ENCODE data around the gene USP43.

USP43 gene

GRCh38 chr17:9676820-9677310 is 31.5 kb downstream of the USP43 start:
- no peak for DNase-seq
- TF ChIP-seq GATA1 (IDR thresholded peaks at IDR 0.05; ENCODE audit: low read depth, low read length) (no peak), POLR2A (IDR thresholded peaks at IDR 0.05; ENCODE audit: low read length) (no peak)

GRCh38 chr17:9677411-9677810 is 32.1 kb downstream of the USP43 start:
- no peak for DNase-seq
- TF ChIP-seq GATA1 (IDR thresholded peaks at IDR 0.05; ENCODE audit: low read depth, low read length), result no peak
- TF ChIP-seq POLR2A (IDR thresholded peaks at IDR 0.05; ENCODE audit: low read length), result no peak

DNA sequence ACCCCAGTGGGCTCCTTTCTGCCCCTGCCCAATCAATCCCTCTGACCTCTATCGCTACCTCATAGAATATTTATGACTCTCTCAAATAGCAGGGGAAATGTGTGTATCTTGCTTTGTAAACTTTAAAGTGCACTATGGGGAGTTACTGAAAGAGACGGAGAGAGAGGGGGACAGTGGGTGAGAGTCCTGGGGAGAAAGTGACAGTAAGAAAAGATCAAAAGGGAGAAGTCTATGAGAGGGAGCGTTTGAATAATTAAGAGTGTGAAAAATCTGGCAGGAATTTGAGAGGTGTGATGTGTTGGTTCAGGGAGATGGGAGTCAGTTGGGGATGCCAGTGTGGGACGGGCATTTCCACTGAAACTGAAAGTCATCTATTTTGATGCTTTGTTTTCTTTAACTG is 32.6 kb downstream of the USP43 start:
- TF ChIP-seq GATA1 (IDR thresholded peaks at IDR 0.05; ENCODE audit: low read depth, low read length) (no peak), POLR2A (IDR thresholded peaks at IDR 0.05; ENCODE audit: low read length) (no peak)
- DNase-seq, result no peak

- TF ChIP-seq POLR2A (IDR thresholded peaks at IDR 0.05; ENCODE audit: low read length), result no peak
- TF ChIP-seq GATA1 (IDR thresholded peaks at IDR 0.05; ENCODE audit: low read depth, low read length), result no peak
- no peak for DNase-seq
These were observed 39.8 kb downstream of the USP43 start for GRCh38 chr17:9684955-9685621.

DNA sequence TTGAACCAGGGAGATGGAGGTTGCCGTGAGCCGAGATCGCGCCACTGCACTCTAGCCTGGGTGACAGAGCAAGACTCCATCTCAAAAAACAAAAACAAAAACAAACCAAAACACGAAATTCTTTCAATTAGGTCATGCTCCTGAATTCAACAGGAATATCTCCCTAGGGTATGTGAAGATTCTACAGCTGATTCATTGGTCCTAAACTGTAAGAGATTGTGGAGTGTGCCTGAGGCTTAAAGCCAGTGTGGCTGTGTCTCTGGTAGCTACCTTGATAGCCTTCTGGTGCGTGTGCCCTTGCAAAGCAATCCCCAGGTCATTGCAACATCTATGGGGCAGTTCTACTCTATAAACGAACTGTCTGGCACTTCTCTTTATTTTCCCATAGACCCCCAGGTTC is 48.4 kb downstream of the USP43 start:
- TF ChIP-seq POLR2A (IDR thresholded peaks at IDR 0.05; ENCODE audit: low read length) (no peak), GATA1 (IDR thresholded peaks at IDR 0.05; ENCODE audit: low read depth, low read length) (no peak)
- no peak for DNase-seq

DNA sequence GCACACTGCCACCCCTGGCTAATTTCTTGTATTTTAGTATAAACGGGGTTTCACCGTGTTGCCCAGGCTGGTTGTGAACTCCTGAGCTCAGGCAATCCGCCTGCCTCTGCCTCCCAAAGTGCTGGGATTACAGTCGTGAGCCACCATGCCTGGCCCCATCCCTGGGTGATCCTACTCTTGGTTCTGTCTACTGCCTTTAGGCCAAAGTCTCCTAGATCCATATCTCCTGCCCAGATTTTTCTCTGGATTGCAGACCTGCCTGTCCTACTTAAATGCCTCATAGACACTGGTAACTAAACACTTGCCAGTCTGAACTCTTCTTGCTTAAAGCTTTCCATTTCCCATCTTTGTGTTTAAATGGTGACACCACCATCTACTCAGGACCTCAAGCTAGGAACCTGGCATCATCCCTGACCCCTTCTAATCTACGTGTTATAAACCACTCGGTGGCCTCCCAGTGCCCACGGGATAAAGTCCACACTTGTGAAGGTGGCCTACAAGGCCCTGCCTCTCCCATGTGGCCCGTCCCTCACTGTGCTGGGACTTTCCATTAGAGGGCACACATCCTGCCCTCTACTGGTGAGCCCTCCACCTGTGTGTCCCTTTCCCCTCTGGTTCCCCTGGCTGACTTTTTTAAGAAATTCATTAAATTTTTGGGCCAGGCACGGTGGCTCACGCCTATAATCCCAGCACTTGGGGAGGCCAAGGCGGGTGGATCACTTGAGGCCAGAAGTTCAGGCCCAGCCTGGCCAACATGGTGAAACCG is 51.1 kb downstream of the USP43 start:
- no peak for TF ChIP-seq GATA1 (IDR thresholded peaks at IDR 0.05; ENCODE audit: low read depth, low read length)
- no peak for TF ChIP-seq POLR2A (IDR thresholded peaks at IDR 0.05; ENCODE audit: low read length)
- no peak for DNase-seq

DNA sequence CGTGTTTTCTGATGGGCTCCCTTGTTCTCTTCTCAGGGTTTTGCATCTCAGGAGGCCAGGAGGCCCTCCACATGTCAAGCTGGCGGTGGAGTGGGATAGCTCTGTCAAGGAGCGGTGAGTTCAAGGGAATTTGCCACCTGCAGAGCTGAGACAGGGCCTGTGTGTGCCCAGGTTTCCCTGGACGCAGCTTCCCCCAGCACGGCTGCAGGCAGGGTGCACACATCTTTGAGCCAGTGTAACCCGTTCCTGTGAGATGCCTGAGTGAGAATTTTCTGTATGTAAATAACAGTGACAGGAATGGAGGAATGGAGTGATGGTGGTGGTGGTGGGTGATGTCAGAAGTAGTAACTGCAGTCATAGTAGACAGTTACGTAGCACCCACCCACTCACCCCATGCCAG is 54.8 kb downstream of the USP43 start:
- no peak for DNase-seq
- no peak for TF ChIP-seq GATA1 (IDR thresholded peaks at IDR 0.05; ENCODE audit: low read depth, low read length)
- TF ChIP-seq POLR2A (IDR thresholded peaks at IDR 0.05; ENCODE audit: low read length), result no peak

- no peak for DNase-seq
- TF ChIP-seq GATA1 (IDR thresholded peaks at IDR 0.05; ENCODE audit: low read depth, low read length) (no peak), POLR2A (IDR thresholded peaks at IDR 0.05; ENCODE audit: low read length) (no peak)
These were observed 55.6 kb downstream of the USP43 start for GRCh38 chr17:9700754-9701476.

GRCh38 chr17:9702482-9702881 is 57.2 kb downstream of the USP43 start:
- no peak for DNase-seq
- TF ChIP-seq POLR2A (IDR thresholded peaks at IDR 0.05; ENCODE audit: low read length) (no peak), GATA1 (IDR thresholded peaks at IDR 0.05; ENCODE audit: low read depth, low read length) (no peak)

DNA sequence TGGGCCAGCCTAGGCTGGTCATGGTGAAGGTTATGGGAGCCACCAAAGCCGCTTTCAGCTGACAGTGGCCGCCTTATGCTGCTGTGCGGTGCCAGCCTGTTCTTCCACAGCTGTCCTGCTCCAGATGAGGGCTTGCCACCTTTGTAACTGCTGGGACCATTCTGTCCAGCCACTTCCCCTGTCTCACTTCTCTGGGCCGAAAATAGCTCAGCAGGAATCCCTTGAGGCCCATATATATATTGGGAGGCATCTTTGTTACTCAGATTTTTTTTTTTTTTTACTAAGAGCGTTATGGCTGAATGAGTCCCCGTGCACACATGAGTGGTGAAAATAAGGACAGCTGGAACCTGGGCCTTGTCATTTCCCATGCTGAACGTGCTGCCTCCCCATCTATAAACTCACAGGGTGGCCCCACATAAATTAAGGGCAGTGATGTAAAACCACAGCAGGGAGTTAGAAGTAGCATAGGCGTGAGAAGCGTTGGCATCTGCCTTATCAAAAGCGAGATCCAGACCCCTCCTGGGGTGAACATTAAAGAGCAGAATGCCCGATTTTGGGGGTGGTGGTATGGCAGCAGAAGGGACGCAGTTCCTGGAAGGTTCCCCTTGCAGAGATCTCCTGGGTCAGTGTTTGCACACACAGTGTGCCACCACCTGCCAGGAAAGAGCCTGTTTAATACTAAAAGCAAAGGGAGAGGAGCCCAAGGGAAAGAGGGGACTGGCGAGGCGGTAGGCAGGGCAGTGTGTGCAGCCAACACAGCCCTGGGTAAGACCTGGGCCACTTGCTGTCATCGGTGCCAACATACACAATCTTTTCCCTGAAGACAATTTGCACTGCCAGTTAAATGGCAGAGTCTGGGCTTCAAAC is 57.8 kb downstream of the USP43 start:
- TF ChIP-seq GATA1 (IDR thresholded peaks at IDR 0.05; ENCODE audit: low read depth, low read length), result no peak
- no peak for TF ChIP-seq POLR2A (IDR thresholded peaks at IDR 0.05; ENCODE audit: low read length)
- no peak for DNase-seq

GRCh38 chr17:9703781-9704082 is 58.4 kb downstream of the USP43 start:
- no peak for DNase-seq
- TF ChIP-seq POLR2A (IDR thresholded peaks at IDR 0.05; ENCODE audit: low read length) (no peak), GATA1 (IDR thresholded peaks at IDR 0.05; ENCODE audit: low read depth, low read length) (no peak)

GRCh38 chr17:9705745-9706144 is 60.4 kb downstream of the USP43 start:
- TF ChIP-seq POLR2A (IDR thresholded peaks at IDR 0.05; ENCODE audit: low read length), result no peak
- no peak for TF ChIP-seq GATA1 (IDR thresholded peaks at IDR 0.05; ENCODE audit: low read depth, low read length)
- no peak for DNase-seq

- no peak for DNase-seq
- TF ChIP-seq GATA1 (IDR thresholded peaks at IDR 0.05; ENCODE audit: low read depth, low read length) (no peak), POLR2A (IDR thresholded peaks at IDR 0.05; ENCODE audit: low read length) (no peak)
These were observed 62.6 kb downstream of the USP43 start for GRCh38 chr17:9707948-9708347.

All from erythroblast (primary cell).